ENCODE data around the gene SOCS4. TPM values are rescaled to one million over a fixed set of nuclear protein-coding genes. Genes with fewer than 3 reads are reported as not detected.

SOCS4 gene
- total and polyA plus RNA-seq, 2 experiments from 2014 or later = 17.7 to 24.9 TPM

Other genes starting within 250 kb of the SOCS4 start
- 15.0 and 22.2 TPM in 2 replicates for gene GCH1, start 124.4 kb upstream of the SOCS4 start, total RNA-seq (2014; rRNA removed; shearing (Covaris generic))
- gene GCH1, start 124.4 kb upstream of the SOCS4 start, polyA plus RNA-seq (2016; fragmentation: Nextera tagmentation; extraction: Ambion mirVana) = 8.7 and 9.3 TPM in 2 replicates
- 65.4 and 71.3 TPM in 2 replicates for gene WDHD1, start 137 bp upstream of the SOCS4 start, total RNA-seq (2014; rRNA removed; shearing (Covaris generic))
- 39.6 and 48.8 TPM in 2 replicates for gene WDHD1, start 137 bp upstream of the SOCS4 start, polyA plus RNA-seq (2016; fragmentation: Nextera tagmentation; extraction: Ambion mirVana)
- 138 and 162 TPM in 2 replicates for gene MAPK1IP1L, start 24.4 kb downstream of the SOCS4 start, total RNA-seq (2014; rRNA removed; shearing (Covaris generic))
- 64.0 and 72.4 TPM in 2 replicates for gene MAPK1IP1L, start 24.4 kb downstream of the SOCS4 start, polyA plus RNA-seq (2016; fragmentation: Nextera tagmentation; extraction: Ambion mirVana)
- gene LGALS3, start 102.0 kb downstream of the SOCS4 start, total RNA-seq (2014; rRNA removed; shearing (Covaris generic)) = 7.2 and 7.3 TPM in 2 replicates
- gene LGALS3, start 102.0 kb downstream of the SOCS4 start, polyA plus RNA-seq (2016; fragmentation: Nextera tagmentation; extraction: Ambion mirVana) = 10.9 and 14.7 TPM in 2 replicates
- 106 and 110 TPM in 2 replicates for gene DLGAP5, start 164.3 kb downstream of the SOCS4 start, total RNA-seq (2014; rRNA removed; shearing (Covaris generic))
- gene DLGAP5, start 164.3 kb downstream of the SOCS4 start, polyA plus RNA-seq (2016; fragmentation: Nextera tagmentation; extraction: Ambion mirVana) = 92.7 and 117 TPM in 2 replicates
- 12.2 and 13.4 TPM in 2 replicates for gene FBXO34, start 244.2 kb downstream of the SOCS4 start, total RNA-seq (2014; rRNA removed; shearing (Covaris generic))
- gene FBXO34, start 244.2 kb downstream of the SOCS4 start, polyA plus RNA-seq (2016; fragmentation: Nextera tagmentation; extraction: Ambion mirVana) = 7.0 and 9.4 TPM in 2 replicates

All from GM23338 (cell line).